DND-41 (cell line): ENCODE measurements around the gene DTL.

ENCODE experiments used
- ATAC-seq: fragments of 200-7000 bp; cut with Tn5 transposase; 3 replicates; pipeline ENCODE4 v1.9.1; 2021; ENCODE audit warnings: low read depth; ENCODE audit not compliant: insufficient read depth
- DNase-seq: peaks from one replicate; pipeline ENCODE4 v3.0.0-alpha.2; 2020
- H2AFZ ChIP-seq: 2 replicates; pipeline ENCODE4 v1.6.0; 2012; ENCODE audit warnings: low read depth, low read length
- H3K27ac ChIP-seq: 2 replicates; pipeline ENCODE4 v1.5.1; 2012; ENCODE audit warnings: low read length, inconsistent platforms
- H3K27me3 ChIP-seq: fragments of 200-600 bp; sonication (generic); 2 replicates; pipeline ENCODE4 v1.6.0; 2012; ENCODE audit warnings: low read length, mild to moderate bottlenecking, inconsistent platforms; ENCODE audit not compliant: insufficient read depth, poor library complexity
- H3K36me3 ChIP-seq: 2 replicates; pipeline ENCODE4 v1.5.1; 2012; ENCODE audit warnings: low read length, inconsistent platforms; ENCODE audit not compliant: insufficient read depth
- H3K4me1 ChIP-seq: 2 replicates; pipeline ENCODE4 v1.5.1; 2012; ENCODE audit warnings: mild to moderate bottlenecking, low read length; ENCODE audit not compliant: insufficient read depth
- H3K4me2 ChIP-seq: 2 replicates; pipeline ENCODE4 v1.6.0; 2012; ENCODE audit warnings: mild to moderate bottlenecking, moderate library complexity, low read length, inconsistent platforms; ENCODE audit not compliant: insufficient read depth
- H3K4me3 ChIP-seq, 2 experiments: fragments of 200-600 bp in 1 of 2; shearing (Covaris generic) in 1 of 2; 2 replicates each; pipeline ENCODE4 v1.5.1; 2012 to 2016; ENCODE audit warnings: inconsistent platforms in 2 of 2, low read length in 2 of 2, mild to moderate bottlenecking in 2 of 2, low read depth in 1 of 2, moderate library complexity in 1 of 2
- H3K79me2 ChIP-seq: 2 replicates; pipeline ENCODE4 v1.6.0; 2012; ENCODE audit warnings: low read length, inconsistent platforms; ENCODE audit not compliant: insufficient read depth
- H3K9ac ChIP-seq: 2 replicates; pipeline ENCODE4 v1.6.0; 2012; ENCODE audit warnings: low read depth, mild to moderate bottlenecking, inconsistent platforms, low read length, moderate library complexity
- H3K9me3 ChIP-seq: 2 replicates; pipeline ENCODE4 v1.5.1; 2012; ENCODE audit warnings: low read length, moderate library complexity, mild to moderate bottlenecking, inconsistent platforms; ENCODE audit not compliant: insufficient read depth, severe bottlenecking
- H4K20me1 ChIP-seq: 2 replicates; pipeline ENCODE4 v1.6.0; 2012; ENCODE audit warnings: low read length; ENCODE audit not compliant: insufficient read depth
- EZH2 ChIP-seq: IDR thresholded peaks from 3 replicates; pipeline ENCODE4 v1.6.1; 2012; ENCODE audit warnings: borderline replicate concordance, low read depth, mild to moderate bottlenecking, moderate library complexity, low read length, inconsistent platforms; ENCODE audit not compliant: severe bottlenecking
- TF ChIP-seq, protein P1 (sequence below): IDR thresholded peaks from 2 replicates; pipeline ENCODE4 v1.5.1; 2012; ENCODE audit warnings: borderline replicate concordance, low read length, moderate library complexity, mild to moderate bottlenecking; ENCODE audit not compliant: poor library complexity, severe bottlenecking; ENCODE audit errors: extremely low read depth

The DTL gene

DNA sequence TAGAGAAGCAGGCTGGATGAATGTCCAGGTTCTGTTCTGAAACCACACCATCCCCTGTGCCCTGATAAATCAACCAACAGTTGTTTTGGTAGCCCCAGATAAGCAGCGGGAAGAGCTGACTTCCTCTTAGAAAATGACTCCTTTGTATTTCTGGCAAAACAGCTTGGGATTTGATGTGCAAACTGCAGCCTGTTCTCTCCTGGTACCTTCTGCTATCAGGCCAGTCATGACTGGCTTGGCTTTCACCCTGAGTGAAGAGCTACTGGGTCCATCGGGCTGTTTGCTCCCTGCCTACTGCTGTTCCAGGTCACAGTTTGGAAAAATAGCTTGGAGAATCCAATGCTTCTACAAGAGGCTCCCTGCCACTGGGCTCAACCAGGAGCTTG lies 116.8 kb downstream of the DTL start:
- ATAC-seq (no peak), DNase-seq (no peak)
- Histone ChIP-seq H3K27ac (no peak overlapping the region), H3K9me3 (no peaks in the 10 kb centered on the region), H3K27me3 (no peaks in the 10 kb centered on the region), H3K9ac (no peak overlapping the region), H3K4me3 (no peak overlapping the region), H3K4me1 (no peaks in the 10 kb centered on the region), H3K4me2 (no peak overlapping the region), H3K36me3 (no peaks in the 10 kb centered on the region), H2AFZ (no peak overlapping the region), H3K79me2 (no peaks in the 10 kb centered on the region), H4K20me1 (no peaks in the 10 kb centered on the region)
- no peak for TF ChIP-seq EZH2
- TF ChIP-seq, protein P1, sequence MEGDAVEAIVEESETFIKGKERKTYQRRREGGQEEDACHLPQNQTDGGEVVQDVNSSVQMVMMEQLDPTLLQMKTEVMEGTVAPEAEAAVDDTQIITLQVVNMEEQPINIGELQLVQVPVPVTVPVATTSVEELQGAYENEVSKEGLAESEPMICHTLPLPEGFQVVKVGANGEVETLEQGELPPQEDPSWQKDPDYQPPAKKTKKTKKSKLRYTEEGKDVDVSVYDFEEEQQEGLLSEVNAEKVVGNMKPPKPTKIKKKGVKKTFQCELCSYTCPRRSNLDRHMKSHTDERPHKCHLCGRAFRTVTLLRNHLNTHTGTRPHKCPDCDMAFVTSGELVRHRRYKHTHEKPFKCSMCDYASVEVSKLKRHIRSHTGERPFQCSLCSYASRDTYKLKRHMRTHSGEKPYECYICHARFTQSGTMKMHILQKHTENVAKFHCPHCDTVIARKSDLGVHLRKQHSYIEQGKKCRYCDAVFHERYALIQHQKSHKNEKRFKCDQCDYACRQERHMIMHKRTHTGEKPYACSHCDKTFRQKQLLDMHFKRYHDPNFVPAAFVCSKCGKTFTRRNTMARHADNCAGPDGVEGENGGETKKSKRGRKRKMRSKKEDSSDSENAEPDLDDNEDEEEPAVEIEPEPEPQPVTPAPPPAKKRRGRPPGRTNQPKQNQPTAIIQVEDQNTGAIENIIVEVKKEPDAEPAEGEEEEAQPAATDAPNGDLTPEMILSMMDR = no peak

DNA sequence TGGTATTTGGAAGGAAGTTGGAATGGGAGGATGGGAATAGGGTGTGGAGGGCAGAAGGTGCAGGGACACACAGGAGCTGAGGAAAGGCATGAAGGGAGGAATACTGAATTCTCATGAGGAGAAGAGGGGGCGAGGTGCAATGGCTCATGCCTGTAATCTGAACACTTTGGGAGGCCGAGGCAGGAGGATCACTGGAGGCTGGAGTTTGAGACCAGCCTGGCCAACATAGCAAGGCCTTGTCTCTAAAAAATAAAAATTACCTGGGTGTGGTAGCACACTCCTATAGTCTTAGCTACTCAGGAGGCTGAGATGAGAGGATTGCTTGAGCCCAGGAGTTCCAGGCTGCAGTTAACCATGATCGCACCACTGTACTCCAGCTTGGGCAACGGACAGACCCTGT lies 117.3 kb downstream of the DTL start:
- no peak overlapping the region for H3K4me3 ChIP-seq
- no peaks in the 10 kb centered on the region for H3K36me3 ChIP-seq
- H3K27ac ChIP-seq = no peak overlapping the region
- no peaks in the 10 kb centered on the region for H3K27me3 ChIP-seq
- DNase-seq = no peak
- H3K9me3 ChIP-seq = no peaks in the 10 kb centered on the region
- ATAC-seq = no peak
- H3K79me2 ChIP-seq = no peaks in the 10 kb centered on the region
- H4K20me1 ChIP-seq = no peaks in the 10 kb centered on the region
- no peak overlapping the region for H3K9ac ChIP-seq
- H2AFZ ChIP-seq = no peak overlapping the region
- H3K4me1 ChIP-seq = no peaks in the 10 kb centered on the region
- H3K4me2 ChIP-seq = no peak overlapping the region
- no peak for TF ChIP-seq EZH2
- TF ChIP-seq, protein P1 = no peak

DNA sequence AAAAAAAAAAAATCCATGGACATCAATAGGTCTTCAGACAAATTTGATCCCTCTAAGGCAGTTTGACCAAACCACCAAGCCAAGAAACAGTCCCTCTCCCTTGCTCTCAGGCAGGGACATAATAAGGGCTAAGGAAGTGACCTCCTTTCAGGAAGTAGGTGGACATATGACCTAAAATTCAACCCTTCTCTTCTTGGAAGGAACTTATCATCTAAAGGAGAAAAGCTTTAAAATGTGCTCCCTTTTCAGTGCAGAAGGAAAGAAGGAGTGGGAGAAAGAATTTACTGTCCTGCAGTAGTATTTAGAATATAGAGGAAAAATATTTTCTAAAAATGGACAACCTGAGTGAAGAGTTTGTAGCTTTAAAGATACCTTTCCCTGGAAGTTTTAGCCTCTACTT lies 118.1 kb downstream of the DTL start:
- Histone ChIP-seq H3K27ac (no peak overlapping the region), H2AFZ (no peak overlapping the region), H3K36me3 (no peaks in the 10 kb centered on the region), H3K9ac (no peak overlapping the region), H3K4me1 (peaks cover under 1% of the 10 kb centered on the region; the same call in 1 of the 2 replicates), H3K9me3 (no peaks in the 10 kb centered on the region), H3K79me2 (no peaks in the 10 kb centered on the region), H3K27me3 (no peaks in the 10 kb centered on the region), H3K4me3 (no peak overlapping the region), H3K4me2 (no peak overlapping the region), H4K20me1 (no peaks in the 10 kb centered on the region)
- ATAC-seq (no peak), DNase-seq (no peak)
- TF ChIP-seq EZH2 = no peak
- TF ChIP-seq, protein P1 = no peak
